Adrenal gland (tissue), 12 donors: Measurements from ENCODE around the gene ANAPC2. TPM values are rescaled to one million over a fixed set of nuclear protein-coding genes. Genes with fewer than 3 reads are reported as not detected.

Experiments
- DNase-seq, 7 donors: peaks; one replicate each; pipeline ENCODE4 v3.0.0-alpha.2; 2019 to 2020
- H3K27ac ChIP-seq, 5 donors: fragments of 200-600 bp; sonication (generic) in 4 of 5; 1 replicate in 3 of 5; 2 replicates in 2 of 5; pipeline versions ENCODE4 v1.5.1 to v1.8.0; 2016 to 2020; ENCODE audit warnings: mild to moderate bottlenecking in 1 of 5
- H3K27me3 ChIP-seq: fragments of 200-600 bp; 2 replicates; pipeline ENCODE4 v1.8.0; 2021
- H3K36me3 ChIP-seq, 2 donors: fragments of 200-600 bp; replicated peaks in 1 of 2; 1 replicate in 1 of 2; 2 replicates in 1 of 2; pipeline versions ENCODE4 v1.5.1 to v1.8.0; 2018 to 2022
- H3K4me1 ChIP-seq, 2 donors: fragments of 200-600 bp; replicated peaks in 1 of 2; 1 replicate in 1 of 2; 2 replicates in 1 of 2; pipeline versions ENCODE4 v1.5.1 to v1.8.0; 2018 to 2021
- H3K4me3 ChIP-seq, 4 donors: fragments of 200-600 bp; sonication (generic) in 3 of 4; one replicate each; pipeline ENCODE4 v1.5.1; 2016 to 2018
- H3K9me3 ChIP-seq, 3 donors: fragments of 200-600 bp; sonication (generic) in 1 of 3; replicated peaks in 1 of 3; 1 replicate in 2 of 3; 2 replicates in 1 of 3; pipeline versions ENCODE4 v1.5.1 to v1.8.0; 2016 to 2021
- CTCF ChIP-seq, 6 experiments: fragments of 450-650 bp in 4 of 6; fragments of 200-600 bp in 2 of 6; sonication (generic) in 1 of 6; IDR thresholded peaks; 1 replicate in 5 of 6; 2 replicates in 1 of 6; pipeline versions ENCODE4 v1.5.1 to v1.8.0; 2016 to 2021; ENCODE audit warnings: antibody characterized with exemption in 6 of 6, mild to moderate bottlenecking in 2 of 6, moderate library complexity in 1 of 6
- POLR2A ChIP-seq, 2 donors: fragments of 450-650 bp; IDR thresholded peaks; one replicate each; pipeline ENCODE4 v1.6.1; 2017; ENCODE audit warnings: antibody characterized with exemption in 2 of 2, mild to moderate bottlenecking in 2 of 2, moderate library complexity in 1 of 2
- WGBS, 4 donors: extraction: QIAGEN DNeasy Blood & Tissue Kit in 2 of 4; methylation state at CpG; one replicate each; pipeline versions ENCODE4 v1.1.5 to v1.1.7; 2013 to 2017; 5-methylcytosine and 5-hydroxymethylcytosine counted together
- intact Hi-C, 2 donors: fragments of 100-400 bp; cut with DNase I; formaldehyde crosslinking; loops; one replicate each; pipeline versions ENCODE4 v1.14.1 to v1.15.0; 2022 to 2023
- polyA plus RNA-seq, 3 donors: library from polyadenylated mRNA; stranded (reverse); fragments of 200-250 nt in 2 of 3; fragments of 350-450 nt in 1 of 3; fragmentation: Illumina TruSeq in 1 of 3; extraction: RNeasy Lipid Tissue Mini Kit (QIAGEN cat#74804) in 1 of 3; gene quantifications; one replicate each; pipeline ENCODE4 v1.2.3, GENCODE V29; 2013 to 2014
- total RNA-seq, 9 donors: library from RNA; depleted of rRNA in 4 of 9; stranded (reverse); fragments of >200 nt in 4 of 9; fragments of 120-200 nt in 1 of 9; fragmentation: NEBNext Ultra II Directional in 1 of 9; extraction: Animal tissue kit (Norgen Biotek cat#: 25700) in 1 of 9; gene quantifications; one replicate each; pipeline versions ENCODE4 v1.1.0 to v1.2.4, GENCODE V29; 2013 to 2023
- donor health status: healthy with polysubstance abuse.
- donor health status: Bipolar disorder and iron deficiency.
- donor health status: DM: yes; HTN: yes; CAD: no.
- donor health status: DM: no; HTN: no; CAD: no.
- donor health status: DM: no; HTN: no; CAD: no.
- donor health status: DM: yes; HTN: yes; CAD: no.

The ANAPC2 gene
- total and polyA plus RNA-seq, 12 donors, result 7.1 to 162 (median 32.0) TPM

DNA sequence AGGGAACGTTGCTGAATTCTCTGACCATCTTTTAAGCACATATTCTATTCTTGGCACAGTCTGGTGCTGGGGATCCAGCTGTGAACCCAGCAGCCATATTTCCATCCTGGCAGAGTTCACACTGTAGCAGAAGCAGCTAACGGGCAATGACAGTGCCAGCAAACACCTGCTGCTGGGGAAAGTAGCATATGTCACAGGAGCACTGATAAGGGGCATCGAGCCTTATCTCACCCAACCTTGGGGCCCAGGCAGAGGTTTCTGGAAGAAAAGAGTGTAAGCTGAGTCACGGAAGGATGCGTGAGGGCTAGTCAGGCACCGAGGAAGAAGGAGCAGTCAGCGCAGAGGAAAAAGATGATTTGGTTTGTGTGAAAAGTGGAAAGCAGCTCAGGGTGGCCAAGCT, 18.2 kb upstream of the ANAPC2 start:
- no peaks in the 10 kb centered on the region for H3K27me3 ChIP-seq
- H3K9me3 ChIP-seq, result no peaks in the 10 kb centered on the region
- peaks cover 9 to 41% of the 10 kb centered on the region in 2 donors for H3K4me1 ChIP-seq
- H3K4me3 ChIP-seq, result peak overlapping the region in 1 of 4 donors; percentile 98
- no peaks in the 10 kb centered on the region for H3K36me3 ChIP-seq
- 69 to 77% (median 74%) methylated on average over 7 of the region's 7 CpGs for WGBS, 4 donors
- H3K27ac ChIP-seq, result no peak overlapping the region
- no peak for DNase-seq
- intact Hi-C loops, result no loop called here
- TF ChIP-seq CTCF (IDR thresholded peaks at IDR 0.05) (no peak), POLR2A (IDR thresholded peaks at IDR 0.05) (no peak)

DNA sequence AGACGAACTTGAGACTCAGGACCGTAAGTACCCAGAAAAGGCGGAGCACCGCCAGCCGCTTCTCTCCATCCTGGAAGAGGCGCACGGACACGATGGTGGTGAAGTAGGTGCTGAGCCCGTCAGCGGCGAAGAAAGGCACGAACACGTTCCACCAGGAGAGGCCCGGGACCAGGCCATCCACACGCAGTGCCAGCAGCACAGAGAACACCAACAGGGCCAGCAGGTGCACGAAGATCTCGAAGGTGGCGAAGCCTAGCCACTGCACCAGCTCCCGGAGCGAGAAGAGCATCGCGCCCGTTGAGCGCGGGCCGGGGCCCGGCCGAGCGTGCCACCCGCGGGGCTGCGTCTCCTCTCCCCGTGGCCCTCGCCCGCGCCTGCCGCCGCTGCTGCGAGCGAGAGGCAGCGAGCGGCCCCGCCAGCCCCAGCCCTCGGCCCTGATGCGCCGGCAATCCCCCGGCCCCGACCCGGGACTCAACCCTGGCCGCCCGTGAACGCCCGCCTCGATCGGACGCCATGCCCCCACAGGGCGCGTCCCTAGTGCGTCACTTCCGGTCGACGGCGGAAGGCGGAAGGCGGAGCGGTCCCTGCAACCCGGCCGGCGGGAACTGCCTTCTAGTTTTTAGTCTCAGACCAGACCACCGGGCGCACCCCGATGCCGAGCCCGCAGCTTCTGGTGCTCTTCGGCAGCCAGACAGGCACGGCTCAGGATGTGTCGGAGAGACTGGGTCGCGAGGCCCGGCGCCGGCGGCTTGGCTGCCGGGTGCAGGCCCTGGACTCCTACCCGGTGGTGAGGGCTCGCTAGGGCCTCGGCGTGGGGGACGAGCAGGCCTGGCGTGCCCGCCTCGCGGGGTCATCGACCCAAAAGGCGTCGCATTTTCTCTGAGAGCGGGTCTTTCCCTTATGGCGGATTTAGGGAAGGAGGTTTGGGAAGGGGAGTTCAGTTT, 17.0 kb upstream of the ANAPC2 start, which contains the start of the genes NDOR1 and TMEM203:
Gene NDOR1 (plus strand): TSS at position 575 of the 944 bp plus-strand sequence. CDS start 78 bp downstream, at position 653.
Gene TMEM203 (minus strand): TSS at position 523 of the 944 bp plus-strand sequence. CDS start 234 bp downstream, at position 289.
- peak within 1 kb of the TSS; percentile 44 to 98 (median 76) for H3K4me3 ChIP-seq
- intact Hi-C loops, result no loop called here
- no peaks in the 10 kb centered on the region for H3K36me3 ChIP-seq
- 0 to 1% (median 0%) methylated on average over 10 to 98 of the region's 98 CpGs for WGBS, 4 donors
- no peaks in the 10 kb centered on the region for H3K27me3 ChIP-seq
- no peaks in the 10 kb centered on the region for H3K9me3 ChIP-seq
- peak within 1 kb of the TSS in 4 of 5 donors; percentile 70 to 97 (median 78) for H3K27ac ChIP-seq
- TF ChIP-seq CTCF (IDR thresholded peaks at IDR 0.05) (no peak), POLR2A (IDR thresholded peaks at IDR 0.05) (peak in 1 of 2 donors; percentile 61)
- H3K4me1 ChIP-seq, result peaks cover 15 to 47% of the 10 kb centered on the region in 2 donors
- peak; percentile 88 to 95 (median 93) for DNase-seq

DNA sequence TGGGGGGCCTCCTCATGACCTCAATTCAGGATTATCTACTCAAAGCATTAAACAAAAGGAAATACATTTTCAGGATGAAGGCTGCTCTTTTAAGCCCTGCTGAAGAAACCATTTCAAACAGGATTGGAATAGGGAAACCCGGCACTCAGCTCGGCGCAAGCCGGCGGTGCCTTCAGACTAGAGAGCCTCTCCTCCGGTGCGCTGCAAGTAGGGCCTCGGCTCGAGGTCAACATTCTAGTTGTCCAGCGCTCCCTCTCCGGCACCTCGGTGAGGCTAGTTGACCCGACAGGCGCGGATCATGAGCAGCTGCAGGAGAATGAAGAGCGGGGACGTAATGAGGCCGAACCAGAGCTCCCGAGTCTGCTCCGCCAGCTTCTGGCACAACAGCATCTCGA, 16.4 kb upstream of the ANAPC2 start:
- 10 to 28% (median 15%) methylated on average over 11 to 21 of the region's 21 CpGs for WGBS, 4 donors
- H3K27ac ChIP-seq, result peak overlapping the region in 4 of 5 donors; percentile 70 to 97 (median 78)
- no peaks in the 10 kb centered on the region for H3K9me3 ChIP-seq
- H3K4me1 ChIP-seq, result peaks cover 15 to 47% of the 10 kb centered on the region in 2 donors
- peak overlapping the region; percentile 44 to 98 (median 76) for H3K4me3 ChIP-seq
- intact Hi-C loops, result no loop called here
- H3K36me3 ChIP-seq, result no peaks in the 10 kb centered on the region
- TF ChIP-seq CTCF (IDR thresholded peaks at IDR 0.05), result no peak
- no peak for TF ChIP-seq POLR2A (IDR thresholded peaks at IDR 0.05)
- no peaks in the 10 kb centered on the region for H3K27me3 ChIP-seq
- no peak for DNase-seq

DNA sequence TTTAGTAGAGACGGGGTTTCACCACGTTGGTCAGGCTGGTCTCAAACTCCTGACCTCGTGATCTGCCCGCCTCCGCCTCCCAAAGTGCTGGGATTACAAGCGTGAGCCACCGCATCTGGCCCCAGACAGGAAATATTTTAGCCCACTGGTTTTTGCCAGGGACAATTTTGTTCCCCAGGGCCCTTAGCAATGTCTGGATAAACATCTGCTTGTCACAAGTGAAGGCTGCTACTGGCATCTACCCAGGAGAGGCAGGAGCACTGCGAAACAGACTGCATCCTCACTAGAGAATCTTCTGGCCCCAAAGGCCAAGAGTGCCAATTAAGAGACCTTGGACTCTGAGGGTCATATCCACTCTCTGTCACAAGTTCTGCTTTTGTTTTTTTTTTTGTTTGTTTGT, 14.6 kb upstream of the ANAPC2 start:
- DNase-seq, result no peak
- no peaks in the 10 kb centered on the region for H3K36me3 ChIP-seq
- TF ChIP-seq POLR2A (IDR thresholded peaks at IDR 0.05) (no peak), CTCF (IDR thresholded peaks at IDR 0.05) (no peak)
- H3K27me3 ChIP-seq, result no peaks in the 10 kb centered on the region
- no peak overlapping the region for H3K27ac ChIP-seq
- intact Hi-C loops, result no loop called here
- H3K4me1 ChIP-seq, result peaks cover 15 to 64% of the 10 kb centered on the region in 2 donors
- no peaks in the 10 kb centered on the region for H3K9me3 ChIP-seq
- 69 to 82% (median 78%) methylated on average over 8 of the region's 8 CpGs for WGBS, 4 donors
- H3K4me3 ChIP-seq, result no peak overlapping the region
